Activated CD8-positive, alpha-beta memory T cell treated with anti-CD3 and anti-CD28 coated beads, Interleukin-2, amount 10 ng/mL, durations not matched to agents 7 days and 5 days (primary cell): ENCODE results near the gene IFT88. TPM values are rescaled to one million over a fixed set of nuclear protein-coding genes. Genes with fewer than 3 reads are reported as not detected.

ENCODE experiments used
- ATAC-seq: fragments of 150-1000 bp; cut with Tn5 transposase; one replicate; pipeline ENCODE4 v1.10.0; 2021; ENCODE audit warnings: moderate library complexity
- CTCF ChIA-PET: fragments of 350-600 bp; sonication (Branson Sonifier 250); formaldehyde crosslinking; loops from one replicate; lab custom pipeline; 2021; ENCODE audit warnings: antibody characterized with exemption; lab: Charles Lee
- DNase-seq: peaks from one replicate; pipeline ENCODE4 v3.0.0-alpha.2; 2020
- H3K27ac Mint-ChIP-seq: one replicate; pipeline ENCODE4 v1.8.0; 2021; ENCODE audit warnings: mild to moderate bottlenecking, mixed read lengths
- H3K27me3 Mint-ChIP-seq: one replicate; pipeline ENCODE4 v1.8.0; 2021; ENCODE audit warnings: mixed read lengths
- H3K36me3 Mint-ChIP-seq: one replicate; pipeline ENCODE4 v1.8.0; 2021; ENCODE audit warnings: mild to moderate bottlenecking, mixed read lengths
- H3K4me1 Mint-ChIP-seq: one replicate; pipeline ENCODE4 v1.8.0; 2021; ENCODE audit warnings: mixed read lengths
- H3K4me3 Mint-ChIP-seq: one replicate; pipeline ENCODE4 v1.8.0; 2021; ENCODE audit warnings: mild to moderate bottlenecking, moderate library complexity, mixed read lengths
- H3K9me3 Mint-ChIP-seq: one replicate; pipeline ENCODE4 v1.8.0; 2022; ENCODE audit warnings: low read depth, mixed read lengths
- total RNA-seq, 2 experiments: library from RNA; stranded (reverse); gene quantifications; one replicate each; pipeline ENCODE4 v1.2.3, GENCODE V29; 2021

The IFT88 gene
- total RNA-seq, 2 experiments from 2014 or later = 5.4 to 6.4 TPM

DNA sequence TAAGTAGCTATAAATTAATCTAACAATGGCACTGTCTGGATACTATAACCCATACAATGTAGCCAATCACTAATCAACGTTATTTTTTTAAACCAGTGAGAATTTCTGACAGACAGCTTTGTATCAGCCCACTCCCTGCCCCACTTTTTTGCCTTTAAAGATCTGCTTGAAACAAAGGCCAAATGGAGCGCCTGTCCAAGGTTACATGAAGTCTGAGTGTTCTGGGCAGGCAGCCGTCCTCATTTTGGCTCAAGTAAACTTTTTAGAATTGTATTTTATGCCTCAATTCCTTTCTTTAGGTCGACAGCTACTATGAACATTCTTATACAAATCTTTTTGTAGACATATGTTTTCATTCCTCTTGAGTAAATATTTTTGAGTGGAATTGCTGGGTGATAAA is 6.2 kb downstream of the IFT88 start:
- no peak for DNase-seq
- Mint-ChIP-seq H3K4me3 (no peak overlapping the region), H3K27ac (no peak overlapping the region), H3K9me3 (no peaks in the 10 kb centered on the region), H3K36me3 (peaks cover 17% of the 10 kb centered on the region), H3K4me1 (peaks cover 4% of the 10 kb centered on the region), H3K27me3 (no peaks in the 10 kb centered on the region)
- ATAC-seq = no peak
- CTCF ChIA-PET = no interaction called here

DNA sequence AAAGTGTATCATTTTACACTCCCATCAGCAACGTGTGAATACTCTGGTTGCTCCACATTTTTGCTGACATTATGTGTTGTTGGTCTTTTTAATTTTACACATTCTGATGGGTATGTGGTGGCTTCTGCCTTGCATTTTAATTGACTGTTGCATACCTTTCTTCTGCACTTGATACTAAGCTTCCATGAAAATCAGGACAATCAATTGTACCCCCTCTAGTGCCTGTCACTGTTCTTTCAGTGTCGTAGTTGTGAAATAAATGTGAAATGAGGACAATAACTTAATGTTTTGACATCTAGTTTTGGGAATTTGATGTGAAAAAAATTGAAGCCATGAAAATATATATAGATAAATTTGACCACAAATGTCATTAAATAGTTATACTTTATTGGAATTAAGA is 6.7 kb downstream of the IFT88 start:
- Mint-ChIP-seq H3K4me3 (no peak overlapping the region), H3K9me3 (no peaks in the 10 kb centered on the region), H3K27ac (no peak overlapping the region), H3K4me1 (peaks cover 3% of the 10 kb centered on the region), H3K36me3 (peaks cover 19% of the 10 kb centered on the region), H3K27me3 (no peaks in the 10 kb centered on the region)
- ATAC-seq = no peak
- DNase-seq = no peak
- CTCF ChIA-PET = interaction anchor here (1.1 kb wide), 1 partner anchor 82 kb away, joined by 3 read pairs; no protein-coding TSS in a partner anchor

DNA sequence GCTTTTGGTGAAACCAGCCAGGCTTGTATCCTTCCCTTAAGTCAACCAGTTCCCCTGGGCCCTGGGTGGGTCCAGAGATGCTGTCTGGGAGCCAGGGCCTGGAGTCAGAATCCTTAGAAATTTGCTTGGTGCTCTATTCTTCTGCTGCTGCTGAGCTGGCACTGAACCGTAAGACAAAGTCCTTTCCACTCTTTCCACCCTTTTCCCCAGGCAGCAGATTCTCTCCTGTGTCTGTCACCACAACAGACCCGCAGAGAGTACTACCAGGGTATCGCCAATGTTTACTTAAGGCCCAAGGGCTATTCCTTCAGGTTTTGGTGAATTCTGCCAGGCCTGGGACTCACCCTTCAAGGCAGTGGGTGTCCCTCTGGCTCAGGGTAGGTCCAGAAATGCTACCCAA is 12.2 kb downstream of the IFT88 start:
- ATAC-seq (no peak), DNase-seq (no peak)
- Mint-ChIP-seq H3K4me1 (no peaks in the 10 kb centered on the region), H3K9me3 (peaks cover 4% of the 10 kb centered on the region), H3K27me3 (no peaks in the 10 kb centered on the region), H3K27ac (no peak overlapping the region), H3K36me3 (peaks cover 37% of the 10 kb centered on the region), H3K4me3 (no peak overlapping the region)
- CTCF ChIA-PET = no interaction called here

DNA sequence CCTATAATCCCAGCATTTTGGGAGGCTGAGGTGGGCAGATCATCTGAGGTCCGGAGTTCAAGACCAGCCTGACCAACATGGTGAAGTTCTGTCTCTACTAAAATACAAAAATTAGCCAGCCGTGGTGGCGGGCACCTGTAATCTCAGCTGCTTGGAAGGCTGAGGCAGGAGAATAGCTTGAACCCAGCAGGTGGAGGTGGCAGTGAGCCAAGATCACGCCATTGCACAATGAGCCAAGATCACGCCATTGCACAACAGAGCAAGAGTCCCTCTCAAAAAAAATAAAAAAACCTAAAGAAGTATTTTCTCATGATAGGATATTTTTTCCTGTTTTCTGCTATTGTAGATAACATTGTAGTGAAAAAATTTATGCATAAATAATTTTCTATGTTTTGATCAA is 13.3 kb downstream of the IFT88 start:
- no peaks in the 10 kb centered on the region for H3K27me3 Mint-ChIP-seq
- H3K4me1 Mint-ChIP-seq = no peaks in the 10 kb centered on the region
- DNase-seq (no peak), ATAC-seq (no peak)
- H3K9me3 Mint-ChIP-seq = peaks cover 7% of the 10 kb centered on the region
- no peak overlapping the region for H3K4me3 Mint-ChIP-seq
- no peak overlapping the region for H3K27ac Mint-ChIP-seq
- CTCF ChIA-PET = no interaction called here
- H3K36me3 Mint-ChIP-seq = peaks cover 42% of the 10 kb centered on the region

DNA sequence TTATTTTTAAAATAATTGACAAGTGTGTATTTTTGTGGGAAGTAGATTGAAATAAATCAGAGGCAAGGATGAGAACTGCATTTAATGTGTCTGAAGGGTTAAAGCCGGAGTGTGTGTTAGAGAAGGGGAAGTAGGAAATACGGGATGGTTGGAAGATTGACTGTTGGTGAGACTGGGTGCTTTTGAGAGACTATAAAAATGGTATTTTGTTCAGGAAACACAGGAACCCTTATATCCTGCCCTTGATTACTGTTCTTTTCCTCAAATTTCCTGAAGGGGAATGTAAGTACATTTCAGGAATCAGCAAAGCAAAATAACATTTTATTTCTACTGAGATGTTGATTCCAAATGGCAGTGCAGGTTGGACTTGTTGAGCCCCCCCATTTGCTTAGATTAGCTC is 15.1 kb downstream of the IFT88 start:
- Mint-ChIP-seq H3K4me3 (no peak overlapping the region), H3K4me1 (no peaks in the 10 kb centered on the region), H3K36me3 (peaks cover 37% of the 10 kb centered on the region), H3K27me3 (no peaks in the 10 kb centered on the region), H3K27ac (no peak overlapping the region), H3K9me3 (peaks cover 7% of the 10 kb centered on the region)
- ATAC-seq (no peak), DNase-seq (no peak)
- CTCF ChIA-PET = interaction anchor here (0.9 kb wide), 1 partner anchor 18 kb away, joined by 3 read pairs; no protein-coding TSS in a partner anchor

DNA sequence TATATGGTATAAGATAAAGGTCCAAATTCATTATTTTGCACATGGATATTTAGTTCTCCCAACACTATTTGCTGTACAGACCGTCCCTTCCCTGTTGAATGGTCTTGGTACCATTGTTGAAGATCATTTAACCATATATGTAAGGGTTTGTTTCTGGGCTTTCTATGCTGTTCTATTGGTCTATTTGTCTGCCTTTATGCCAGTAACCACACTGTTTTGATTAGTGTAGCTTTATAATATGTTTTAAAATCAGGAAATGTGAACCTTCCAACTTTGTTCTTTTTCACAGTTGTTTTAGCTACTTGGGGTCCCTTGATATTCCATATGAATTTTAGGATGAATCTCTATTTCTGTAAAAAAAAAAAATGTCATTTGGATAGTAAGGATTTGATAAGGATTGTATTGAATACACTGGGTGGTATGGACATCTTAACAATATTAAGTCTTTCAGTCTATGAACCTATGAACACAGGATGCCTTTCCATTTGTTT is 16.9 kb downstream of the IFT88 start:
- ATAC-seq (no peak), DNase-seq (no peak)
- H3K4me3 Mint-ChIP-seq = no peak overlapping the region
- H3K27me3 Mint-ChIP-seq = no peaks in the 10 kb centered on the region
- CTCF ChIA-PET = no interaction called here
- H3K4me1 Mint-ChIP-seq = no peaks in the 10 kb centered on the region
- H3K9me3 Mint-ChIP-seq = peaks cover 6% of the 10 kb centered on the region
- H3K36me3 Mint-ChIP-seq = peaks cover 26% of the 10 kb centered on the region
- no peak overlapping the region for H3K27ac Mint-ChIP-seq

DNA sequence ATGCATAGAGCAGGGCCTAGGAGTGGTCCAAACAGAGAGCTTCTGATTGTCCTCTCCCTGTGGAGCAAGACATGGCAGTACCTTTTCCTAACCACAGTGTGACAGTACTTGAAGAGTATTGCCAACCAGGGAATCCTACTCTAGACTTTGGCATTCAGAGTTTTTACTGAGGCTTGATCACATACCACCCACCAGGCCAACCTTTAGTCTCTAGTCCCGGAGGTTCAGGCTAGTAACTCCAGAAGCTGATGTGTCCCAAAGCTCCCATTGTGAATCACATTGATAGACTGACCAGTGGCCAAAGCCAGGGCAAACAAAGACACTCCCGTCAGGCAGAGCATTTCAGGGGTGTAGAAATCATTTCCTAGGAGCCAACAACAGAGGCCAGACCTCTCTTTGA is 18.4 kb downstream of the IFT88 start:
- no peak for ATAC-seq
- H3K27me3 Mint-ChIP-seq = no peaks in the 10 kb centered on the region
- H3K36me3 Mint-ChIP-seq = peaks cover 24% of the 10 kb centered on the region
- H3K27ac Mint-ChIP-seq = no peak overlapping the region
- H3K4me1 Mint-ChIP-seq = no peaks in the 10 kb centered on the region
- DNase-seq = no peak
- no peak overlapping the region for H3K4me3 Mint-ChIP-seq
- H3K9me3 Mint-ChIP-seq = peaks cover 5% of the 10 kb centered on the region
- CTCF ChIA-PET = interaction anchor here (0.7 kb wide), 1 partner anchor 89 kb away, joined by 3 read pairs; no protein-coding TSS in a partner anchor

DNA sequence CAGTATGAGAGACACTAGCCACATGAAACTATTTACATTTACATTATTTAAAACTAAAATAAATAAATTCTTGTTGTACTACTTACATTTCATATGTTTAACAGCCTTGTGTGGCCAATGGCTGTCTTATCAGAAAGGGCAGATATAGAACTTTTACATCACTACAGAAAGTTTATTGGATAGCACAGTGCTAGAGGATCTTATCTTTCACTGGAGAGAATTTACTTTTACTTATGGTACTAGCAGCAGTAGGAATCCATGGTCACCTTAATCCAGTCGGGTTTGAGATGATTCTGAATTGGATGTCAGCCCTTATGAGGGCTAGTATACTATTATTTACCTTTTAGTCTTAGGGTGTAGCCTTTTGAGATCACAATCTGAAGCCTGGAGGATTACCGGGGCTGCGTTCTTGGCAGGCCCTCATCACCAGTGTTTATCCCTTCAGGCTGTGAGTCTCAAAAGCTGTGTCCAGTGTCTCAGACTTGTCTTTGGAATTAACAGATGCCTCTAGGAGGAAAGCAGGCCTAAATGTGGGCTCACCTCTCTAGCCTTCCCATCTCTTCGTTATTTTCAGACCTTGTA is 21.7 kb downstream of the IFT88 start:
- Mint-ChIP-seq H3K4me1 (no peaks in the 10 kb centered on the region), H3K36me3 (peaks cover 14% of the 10 kb centered on the region), H3K9me3 (peaks cover 5% of the 10 kb centered on the region), H3K4me3 (no peak overlapping the region), H3K27ac (no peak overlapping the region), H3K27me3 (no peaks in the 10 kb centered on the region)
- no peak for DNase-seq
- CTCF ChIA-PET = no interaction called here
- ATAC-seq = no peak

DNA sequence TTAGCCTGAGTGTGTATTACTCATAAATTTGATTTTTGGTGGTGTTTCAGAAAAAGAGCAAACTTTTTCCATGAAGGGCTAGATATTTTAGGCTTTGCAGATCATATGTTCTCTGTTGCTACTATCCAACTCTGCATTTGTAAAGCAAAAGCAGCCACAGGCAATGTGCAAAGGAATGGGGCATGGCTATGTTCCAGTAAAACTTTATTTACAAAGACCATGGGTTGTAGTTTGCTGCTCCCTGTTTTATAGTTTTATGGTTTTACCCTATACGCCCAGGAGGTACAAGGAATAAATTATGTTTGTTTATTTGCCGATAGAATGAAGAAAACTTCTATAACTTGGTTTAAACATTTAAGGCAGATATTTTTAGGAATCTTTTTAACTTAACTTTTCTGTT is 23.6 kb downstream of the IFT88 start:
- Mint-ChIP-seq H3K27me3 (no peaks in the 10 kb centered on the region), H3K4me3 (no peak overlapping the region), H3K4me1 (no peaks in the 10 kb centered on the region), H3K27ac (no peak overlapping the region), H3K9me3 (no peaks in the 10 kb centered on the region), H3K36me3 (peaks cover 1% of the 10 kb centered on the region)
- CTCF ChIA-PET = no interaction called here
- ATAC-seq (no peak), DNase-seq (no peak)

DNA sequence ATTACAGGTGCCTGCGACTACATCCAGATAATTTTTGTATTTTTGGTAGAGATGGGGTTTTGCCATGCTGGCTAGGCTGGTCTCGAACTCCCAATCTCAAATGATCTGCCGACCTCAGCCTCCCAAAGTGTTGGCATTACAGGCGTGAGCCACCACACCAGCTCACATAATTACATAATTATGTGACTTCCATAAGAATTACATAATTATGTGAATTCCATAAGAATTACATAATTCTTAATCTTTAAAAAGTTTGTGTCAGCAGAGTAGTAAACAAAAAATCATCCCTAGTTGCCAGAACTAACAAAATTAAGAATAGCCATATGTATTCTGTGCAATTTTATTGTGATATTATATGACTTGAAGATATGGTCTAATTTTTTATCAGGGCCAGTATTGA is 25.6 kb downstream of the IFT88 start:
- H3K27ac Mint-ChIP-seq = no peak overlapping the region
- no peaks in the 10 kb centered on the region for H3K9me3 Mint-ChIP-seq
- no peaks in the 10 kb centered on the region for H3K27me3 Mint-ChIP-seq
- DNase-seq = no peak
- no peak for ATAC-seq
- H3K4me1 Mint-ChIP-seq = no peaks in the 10 kb centered on the region
- no peak overlapping the region for H3K4me3 Mint-ChIP-seq
- no peaks in the 10 kb centered on the region for H3K36me3 Mint-ChIP-seq
- CTCF ChIA-PET = interaction anchor here (0.6 kb wide), 1 partner anchor 236 kb away, joined by 3 read pairs; no protein-coding TSS in a partner anchor

DNA sequence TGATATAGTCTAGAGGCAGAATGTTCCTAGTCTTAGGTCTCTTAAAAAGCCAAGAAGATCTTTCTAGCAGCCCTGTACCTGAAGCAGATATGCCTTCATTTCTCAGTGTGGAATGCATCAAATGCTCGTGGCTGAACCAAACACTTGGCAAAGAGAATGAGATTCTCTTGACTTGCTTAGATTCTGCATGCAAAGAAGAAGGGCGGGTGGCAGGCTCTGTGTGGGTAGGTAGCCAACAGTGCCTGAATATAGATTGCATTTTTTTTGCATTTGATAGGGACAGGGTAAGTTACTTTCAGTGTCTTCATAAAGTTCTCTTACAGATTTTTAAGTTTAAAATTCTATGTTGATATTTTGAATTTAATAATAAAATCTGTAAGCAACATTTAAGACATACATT is 27.3 kb downstream of the IFT88 start:
- no peaks in the 10 kb centered on the region for H3K27me3 Mint-ChIP-seq
- no peaks in the 10 kb centered on the region for H3K4me1 Mint-ChIP-seq
- no peaks in the 10 kb centered on the region for H3K36me3 Mint-ChIP-seq
- no peaks in the 10 kb centered on the region for H3K9me3 Mint-ChIP-seq
- no peak overlapping the region for H3K27ac Mint-ChIP-seq
- DNase-seq (no peak), ATAC-seq (no peak)
- CTCF ChIA-PET = no interaction called here
- no peak overlapping the region for H3K4me3 Mint-ChIP-seq

DNA sequence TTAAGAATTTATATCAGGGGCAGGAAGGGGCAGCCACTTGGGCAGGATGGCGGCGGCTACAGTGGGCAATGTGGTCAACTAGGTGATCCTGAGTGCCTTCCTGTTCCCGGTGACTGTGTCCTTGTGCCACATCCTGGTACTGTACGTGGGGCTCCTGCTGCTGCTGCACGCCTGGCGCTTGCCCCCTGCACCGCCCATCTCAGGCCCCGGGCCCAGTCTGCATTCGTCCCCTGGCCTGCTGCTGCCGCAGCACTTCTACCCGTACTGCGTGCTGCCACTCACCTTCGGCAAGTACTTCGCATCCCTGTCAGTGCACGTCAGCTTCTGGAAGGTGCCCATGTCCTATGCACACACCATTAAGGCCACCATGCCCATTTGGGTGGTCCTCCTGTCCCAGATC is 40.1 kb downstream of the IFT88 start:
- Mint-ChIP-seq H3K9me3 (no peaks in the 10 kb centered on the region), H3K36me3 (no peaks in the 10 kb centered on the region)

DNA sequence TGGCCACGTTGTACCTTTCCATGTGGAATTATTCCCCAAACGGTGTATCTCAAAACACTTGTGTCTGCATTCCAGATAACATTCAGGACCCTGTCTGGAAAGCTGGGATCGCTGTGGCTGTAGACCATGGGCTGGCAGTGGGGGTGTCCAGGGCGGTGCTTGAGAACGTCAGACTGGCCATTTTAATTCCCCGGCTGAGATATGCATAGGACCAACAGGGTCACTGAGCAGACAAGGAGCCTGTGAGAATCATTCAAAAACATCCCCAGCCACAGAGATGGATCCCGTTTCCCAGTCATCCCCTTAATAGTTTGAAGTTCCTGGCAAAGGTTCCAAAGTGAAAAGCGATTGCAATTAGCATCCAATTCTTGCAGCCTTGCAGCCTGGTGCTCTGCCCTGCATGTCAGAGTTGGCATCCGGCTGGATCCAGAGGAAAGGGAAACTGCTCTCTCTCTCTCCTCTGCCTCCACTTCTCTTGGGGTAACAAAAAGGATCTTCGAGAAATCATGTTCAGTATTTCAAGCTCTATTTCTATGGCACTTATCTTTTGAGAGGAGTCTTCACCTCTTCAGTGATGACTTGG is 41.6 kb downstream of the IFT88 start:
- no peak for ATAC-seq
- no peaks in the 10 kb centered on the region for H3K36me3 Mint-ChIP-seq
- CTCF ChIA-PET = no interaction called here
- no peaks in the 10 kb centered on the region for H3K4me1 Mint-ChIP-seq
- H3K27me3 Mint-ChIP-seq = no peaks in the 10 kb centered on the region
- H3K4me3 Mint-ChIP-seq = no peak overlapping the region
- H3K27ac Mint-ChIP-seq = no peak overlapping the region
- no peaks in the 10 kb centered on the region for H3K9me3 Mint-ChIP-seq
- no peak for DNase-seq

More for the DNA sequence above, 40.1 kb downstream of the IFT88 start:
- no peak overlapping the region for H3K4me3 Mint-ChIP-seq
- ATAC-seq = no peak
- H3K4me1 Mint-ChIP-seq = no peaks in the 10 kb centered on the region
- CTCF ChIA-PET = no interaction called here
- H3K27ac Mint-ChIP-seq = no peak overlapping the region
- H3K27me3 Mint-ChIP-seq = no peaks in the 10 kb centered on the region
- no peak for DNase-seq

DNA sequence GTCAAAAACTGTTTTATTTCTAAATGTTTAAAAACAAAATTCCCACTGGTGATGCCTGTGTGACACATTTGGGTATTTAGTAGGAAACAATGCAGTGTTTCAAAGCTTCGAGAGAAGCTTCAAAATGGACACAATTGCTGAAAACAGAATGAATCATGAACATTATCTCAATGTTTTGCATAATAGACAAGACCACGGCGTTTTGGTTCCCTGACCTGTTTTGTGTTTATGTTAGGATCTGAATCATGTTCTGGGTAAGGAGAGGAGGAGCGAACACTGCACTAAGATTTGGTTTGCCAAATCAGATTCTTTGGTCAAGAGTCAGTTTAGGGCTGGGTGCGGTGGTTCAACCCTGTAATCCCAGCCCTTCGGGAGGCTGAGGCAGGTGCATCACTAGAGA is 42.2 kb downstream of the IFT88 start:
- DNase-seq = no peak
- no peaks in the 10 kb centered on the region for H3K4me1 Mint-ChIP-seq
- no peaks in the 10 kb centered on the region for H3K9me3 Mint-ChIP-seq
- no peak overlapping the region for H3K4me3 Mint-ChIP-seq
- H3K36me3 Mint-ChIP-seq = no peaks in the 10 kb centered on the region
- ATAC-seq = no peak
- H3K27me3 Mint-ChIP-seq = no peaks in the 10 kb centered on the region
- no peak overlapping the region for H3K27ac Mint-ChIP-seq
- CTCF ChIA-PET = no interaction called here
